ENCODE results near the gene LYSMD1. TPM values are rescaled to one million over a fixed set of nuclear protein-coding genes. Genes with fewer than 3 reads are reported as not detected.
A peak's percentile ranks its signal among the peaks of the same experiment; 100 is the strongest.

Gene LYSMD1
- total and polyA plus RNA-seq, 2 of the 4 experiments (the other 2 are of a cell fraction) = 5.9 to 10.4 TPM

DNA sequence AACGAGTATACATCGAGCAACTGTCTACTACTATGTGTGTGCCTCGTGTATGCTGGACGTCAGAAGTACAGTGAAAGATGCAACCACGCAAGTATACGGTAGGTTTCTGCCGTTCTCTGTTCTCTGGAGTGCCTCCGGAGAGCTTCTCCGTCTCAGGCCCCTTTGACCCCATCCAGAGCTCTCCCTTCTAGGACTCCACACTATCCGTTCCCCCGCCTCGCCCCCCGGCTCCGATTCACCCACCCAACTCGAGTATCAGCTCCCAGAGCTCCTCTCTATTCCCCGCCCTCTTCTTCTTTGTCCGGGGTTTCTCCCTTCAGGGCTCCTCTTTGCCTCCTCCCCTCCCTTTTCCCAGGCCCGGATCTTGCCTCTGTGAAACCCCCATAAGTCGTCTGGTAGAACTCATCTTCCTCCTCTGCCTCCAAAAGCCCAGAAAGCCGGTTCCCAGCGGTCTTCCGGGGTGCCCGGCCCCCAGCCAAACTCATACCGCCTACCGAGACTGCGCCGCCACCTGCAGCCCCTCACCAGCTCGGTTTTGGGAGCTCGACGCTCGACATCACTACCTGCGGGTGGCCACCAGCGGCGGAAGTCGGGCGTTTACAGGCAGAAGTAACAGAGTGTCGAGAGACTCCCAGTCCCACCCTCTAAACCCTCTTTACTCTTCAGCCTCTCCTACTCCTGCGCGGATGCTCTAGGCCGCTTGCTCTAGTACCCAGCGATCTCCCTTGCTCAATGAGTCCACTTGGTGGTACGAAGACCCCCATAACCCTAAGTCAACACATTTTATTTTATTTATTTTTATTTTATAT, 24.1 kb upstream of the LYSMD1 start, which contains the start of gene VPS72:
Gene VPS72, minus strand, starts transcription at position 561 of the 809 bp plus-strand sequence. Its CDS starts 76 bp downstream, at position 485.
- H2AK9ac ChIP-seq (replicated peaks; ENCODE audit: low read depth, low read length, poor library complexity) = peak within 1 kb of the TSS; percentile 93
- H2BK5ac ChIP-seq (ENCODE audit: low read depth, low read length, poor library complexity, severe bottlenecking) = peak within 1 kb of the TSS; percentile 72
- BruUV-seq (replicated peaks) = no TSS peak
- H3K14ac ChIP-seq (replicated peaks; ENCODE audit: low read depth, low read length) = peak within 1 kb of the TSS; percentile 97
- peak within 1 kb of the TSS; percentile 91 for H2AFZ ChIP-seq (replicated peaks; ENCODE audit: low read length, poor library complexity)
- peak within 1 kb of the TSS; percentile 84 for H3K4me2 ChIP-seq (ENCODE audit: low read depth, low read length)
- H3K9me1 ChIP-seq (ENCODE audit: insufficient read depth, low read length) = peaks cover 12% of the 10 kb centered on the region; the same call in 1 of the 2 replicates
- WGBS, 2 experiments (ENCODE audit: extremely low coverage in 2 of 2, insufficient read length in 1 of 2) = 1% methylated on average over 22 of the region's 42 CpGs; no CpG with 5 or more reads in 1 of the 2 experiments
- POLR2A ChIA-PET (ENCODE audit: unreplicated experiment) = interaction anchor here (1.3 kb wide), 2 partner anchors 65 to 91 kb away, joined by 3 to 4 read pairs; partner anchors contain the start of gene PSMD4
- H3K79me1 ChIP-seq (ENCODE audit: low read depth in 1 of 2, low read length in 2 of 2) = peaks cover 29 to 45% of the 10 kb centered on the region in 2 experiments
- H3K23ac ChIP-seq (ENCODE audit: low read depth, low read length) = peak within 1 kb of the TSS; percentile 94
- peak within 1 kb of the TSS; percentile 93 for H2AK5ac ChIP-seq (ENCODE audit: low read depth, low read length)
- H3K9me3 ChIP-seq (ENCODE audit: control insufficient read depth, insufficient read depth, low read length) = no peaks in the 10 kb centered on the region
- peak within 1 kb of the TSS; percentile 81 for H3K27ac ChIP-seq (ENCODE audit: insufficient read depth, low read length)
- H4K8ac ChIP-seq (ENCODE audit: low read depth in 2 of 2, low read length in 2 of 2) = peak within 1 kb of the TSS; percentile 67 to 99
- H3K4me3 ChIP-seq (ENCODE audit: insufficient read depth, low read depth, low read length) = peak within 1 kb of the TSS; percentile 73
- intact Hi-C loops (cut with micrococcal nuclease) (no loop called here), in situ Hi-C loops (cut with MboI; ENCODE audit: low sequenced_read_pairs) (loop anchor here (10.0 kb wide), 1 partner anchor 215 kb away; no protein-coding TSS in a partner anchor), dilution Hi-C loops (cut with HindIII; ENCODE audit: low sequenced_read_pairs, unreplicated experiment) (no loop called here)
- H2BK15ac ChIP-seq (ENCODE audit: low read depth, low read length) = no peak within 1 kb of the TSS
- no peaks in the 10 kb centered on the region for H4K20me1 ChIP-seq (ENCODE audit: insufficient read depth, low read length)
- CTCF ChIA-PET = interaction anchor here (0.7 to 1.4 kb wide), 5 partner anchors 12 to 151 kb away, joined by 3 to 7 read pairs (median 3); partner anchors contain the start of genes PSMD4 and TMOD4
- peak within 1 kb of the TSS; percentile 80 for H3K56ac ChIP-seq (ENCODE audit: extremely low read depth, insufficient read depth, low read length)
- H3K4me1 ChIP-seq (ENCODE audit: control insufficient read depth, insufficient read depth, low read length) = no peaks in the 10 kb centered on the region; the same call in 1 of the 2 replicates
- H4K91ac ChIP-seq (ENCODE audit: insufficient read depth, low read depth, low read length) = peak within 1 kb of the TSS; percentile 59
- ATAC-seq (ENCODE audit: low read depth) (peak; percentile 98), DNase-seq (peak; percentile 88)
- H4K5ac ChIP-seq (ENCODE audit: low read depth, low read length) = peak within 1 kb of the TSS; percentile 79
- no peaks in the 10 kb centered on the region for H3K27me3 ChIP-seq (ENCODE audit: control insufficient read depth, insufficient read depth, low read length)
- peak within 1 kb of the TSS; percentile 96 for H3K4ac ChIP-seq (ENCODE audit: low read depth, low read length)
- H3K9ac ChIP-seq (ENCODE audit: low read depth, low read length) = peak within 1 kb of the TSS; percentile 93
- H2BK120ac ChIP-seq (ENCODE audit: low read depth, low read length) = no peak within 1 kb of the TSS; the same call in 1 of the 2 replicates
- no peak within 1 kb of the TSS for H2BK20ac ChIP-seq (ENCODE audit: low read depth, low read length)
- peak within 1 kb of the TSS; percentile 44; the same call in 1 of the 2 replicates for H3K18ac ChIP-seq (ENCODE audit: low read depth, low read length)
- H3K36me3 ChIP-seq (ENCODE audit: control insufficient read depth, insufficient read depth, low read length) = peaks cover 7% of the 10 kb centered on the region
- no peak for TF ChIP-seq CHD1 (IDR thresholded peaks at IDR 0.05; ENCODE audit: low read depth, low read length)
- TF ChIP-seq FOS (IDR thresholded peaks at IDR 0.05; ENCODE audit: low read depth, low read length) = no peak
- no peak for TF ChIP-seq RAD21 (IDR thresholded peaks at IDR 0.05; ENCODE audit: low read length)
- TF ChIP-seq MAZ (IDR thresholded peaks at IDR 0.05; ENCODE audit: borderline replicate concordance, low read depth, low read length) = peak; percentile 91
- TF ChIP-seq, protein P1, sequence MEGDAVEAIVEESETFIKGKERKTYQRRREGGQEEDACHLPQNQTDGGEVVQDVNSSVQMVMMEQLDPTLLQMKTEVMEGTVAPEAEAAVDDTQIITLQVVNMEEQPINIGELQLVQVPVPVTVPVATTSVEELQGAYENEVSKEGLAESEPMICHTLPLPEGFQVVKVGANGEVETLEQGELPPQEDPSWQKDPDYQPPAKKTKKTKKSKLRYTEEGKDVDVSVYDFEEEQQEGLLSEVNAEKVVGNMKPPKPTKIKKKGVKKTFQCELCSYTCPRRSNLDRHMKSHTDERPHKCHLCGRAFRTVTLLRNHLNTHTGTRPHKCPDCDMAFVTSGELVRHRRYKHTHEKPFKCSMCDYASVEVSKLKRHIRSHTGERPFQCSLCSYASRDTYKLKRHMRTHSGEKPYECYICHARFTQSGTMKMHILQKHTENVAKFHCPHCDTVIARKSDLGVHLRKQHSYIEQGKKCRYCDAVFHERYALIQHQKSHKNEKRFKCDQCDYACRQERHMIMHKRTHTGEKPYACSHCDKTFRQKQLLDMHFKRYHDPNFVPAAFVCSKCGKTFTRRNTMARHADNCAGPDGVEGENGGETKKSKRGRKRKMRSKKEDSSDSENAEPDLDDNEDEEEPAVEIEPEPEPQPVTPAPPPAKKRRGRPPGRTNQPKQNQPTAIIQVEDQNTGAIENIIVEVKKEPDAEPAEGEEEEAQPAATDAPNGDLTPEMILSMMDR (conservative IDR thresholded peaks at IDR 0.05; ENCODE audit: low read depth, low read length) = no peak
- TF ChIP-seq RFX5 (IDR thresholded peaks at IDR 0.05; ENCODE audit: low read depth, low read length) = no peak
- peak; percentile 32 for TF ChIP-seq RCOR1 (IDR thresholded peaks at IDR 0.05; ENCODE audit: insufficient replicate concordance, low read length)
- no peak for TF ChIP-seq SMC3 (IDR thresholded peaks at IDR 0.05; ENCODE audit: low read depth, low read length)
- no peak for TF ChIP-seq BHLHE40 (IDR thresholded peaks at IDR 0.05; ENCODE audit: low read depth, low read length)
- TF ChIP-seq POLR2A (IDR thresholded peaks at IDR 0.05; ENCODE audit: low read depth, low read length) = peak; percentile 86
- TF ChIP-seq MXI1 (IDR thresholded peaks at IDR 0.05; ENCODE audit: borderline replicate concordance, low read depth, low read length) = peak; percentile 52; the same call in 1 of the 2 replicates
- no peak for TF ChIP-seq MAFK (IDR thresholded peaks at IDR 0.05; ENCODE audit: low read depth, low read length)
- TF ChIP-seq, protein P2, sequence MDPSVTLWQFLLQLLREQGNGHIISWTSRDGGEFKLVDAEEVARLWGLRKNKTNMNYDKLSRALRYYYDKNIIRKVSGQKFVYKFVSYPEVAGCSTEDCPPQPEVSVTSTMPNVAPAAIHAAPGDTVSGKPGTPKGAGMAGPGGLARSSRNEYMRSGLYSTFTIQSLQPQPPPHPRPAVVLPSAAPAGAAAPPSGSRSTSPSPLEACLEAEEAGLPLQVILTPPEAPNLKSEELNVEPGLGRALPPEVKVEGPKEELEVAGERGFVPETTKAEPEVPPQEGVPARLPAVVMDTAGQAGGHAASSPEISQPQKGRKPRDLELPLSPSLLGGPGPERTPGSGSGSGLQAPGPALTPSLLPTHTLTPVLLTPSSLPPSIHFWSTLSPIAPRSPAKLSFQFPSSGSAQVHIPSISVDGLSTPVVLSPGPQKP (IDR thresholded peaks at IDR 0.05; ENCODE audit: borderline replicate concordance, low read depth, low read length) = 0 out of 2 replicates have a peak, but pooled peaks have one; percentile 48
- TF ChIP-seq NFE2L2 (IDR thresholded peaks at IDR 0.05; ENCODE audit: low read depth, low read length) = no peak

Measured in IMR-90 (cell line).